ENCODE measurements around the gene GID8.

The GID8 gene

DNA sequence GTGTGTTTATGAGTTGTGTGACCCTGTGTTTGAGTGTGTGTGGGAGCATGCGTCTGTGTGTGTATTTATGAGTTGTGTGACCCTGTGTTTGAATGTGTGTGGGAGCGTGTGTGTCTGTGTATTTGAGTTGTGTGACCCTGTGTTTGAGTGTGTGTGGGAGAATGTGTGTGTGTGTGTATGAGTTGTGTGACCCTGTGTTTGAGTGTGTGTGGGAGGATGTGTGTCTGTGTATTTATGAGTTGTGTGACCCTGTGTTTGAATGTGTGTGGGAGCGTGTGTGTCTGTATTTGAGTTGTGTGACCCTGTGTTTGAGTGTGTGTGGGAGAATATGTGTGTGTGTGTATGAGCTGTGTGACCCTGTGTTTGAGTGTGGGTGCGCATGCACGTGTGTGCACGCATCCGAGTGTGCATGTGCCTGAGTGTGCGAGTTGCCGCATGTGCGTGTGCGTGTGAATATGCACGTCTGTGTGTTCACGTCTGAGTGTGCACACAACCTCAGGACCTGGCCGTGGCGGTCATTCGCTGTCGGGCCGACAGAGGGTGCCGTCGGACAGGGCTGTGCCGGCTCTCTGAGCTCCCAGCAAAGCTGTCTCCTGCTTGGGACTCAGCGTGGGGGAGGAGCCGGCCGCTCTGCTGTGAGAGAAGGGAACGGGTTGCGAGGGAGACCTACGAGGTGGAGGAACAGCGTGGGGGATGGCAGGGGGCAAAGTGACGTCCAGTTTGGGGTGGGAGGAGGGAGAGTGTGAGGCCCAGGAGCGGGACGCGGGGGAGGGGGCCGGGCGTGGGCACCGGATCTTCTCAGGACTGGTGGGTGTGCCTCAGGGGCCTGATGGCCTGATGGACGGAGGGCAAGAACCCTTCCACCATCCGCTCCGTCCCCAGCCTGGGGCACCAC, 34.2 kb downstream of the GID8 start:
- peak; percentile 81 for DNase-seq

DNA sequence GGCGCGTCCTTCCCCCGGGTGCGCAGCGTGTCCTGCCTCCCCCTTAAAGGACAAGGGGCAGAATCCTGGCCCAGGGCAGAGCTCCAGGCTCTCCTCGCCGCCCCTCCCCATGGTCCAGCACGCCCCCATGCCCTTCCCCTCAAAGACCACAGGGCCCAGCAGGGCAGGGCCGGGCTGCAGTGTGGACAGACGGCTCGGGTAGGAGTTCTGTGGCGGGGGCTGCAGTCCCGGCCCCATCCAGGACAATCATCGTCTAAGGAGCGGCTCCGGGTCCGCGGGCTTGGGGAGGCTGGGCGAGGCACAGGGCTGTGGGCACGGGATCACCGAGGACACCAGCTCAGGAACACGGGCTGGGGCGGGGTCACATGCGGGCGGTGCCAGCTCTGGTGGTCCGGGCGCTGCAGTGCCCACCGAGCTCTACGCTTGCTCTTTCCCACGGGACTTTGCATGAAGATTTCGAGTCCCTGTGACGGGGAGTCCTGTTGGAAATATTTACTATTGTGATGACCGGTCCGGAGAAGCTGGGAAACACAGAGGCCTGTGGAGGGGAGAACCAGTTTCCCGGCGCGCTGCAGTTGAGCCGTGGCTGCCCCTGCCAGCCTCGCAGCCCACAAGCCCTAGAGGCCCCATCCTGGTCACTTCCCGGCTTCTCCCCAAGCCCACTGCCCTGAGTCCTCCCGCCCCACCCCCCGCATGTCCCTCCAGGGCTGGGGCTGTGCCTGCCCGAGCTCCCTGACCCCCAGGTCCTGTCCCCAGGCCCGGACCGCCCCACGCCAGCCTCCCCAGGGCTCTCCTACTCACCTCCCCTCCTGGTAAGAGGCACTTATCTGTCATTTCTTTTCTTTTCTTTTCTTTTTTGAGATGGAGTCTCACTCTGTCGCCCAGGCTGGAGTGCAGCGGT, 35.1 kb downstream of the GID8 start:
- DNase-seq, result no peak

- no peak for DNase-seq
These were observed 37.4 kb downstream of the GID8 start for GRCh38 chr20:62975251-62975760.

- no peak for DNase-seq
These were observed 38.0 kb downstream of the GID8 start for GRCh38 chr20:62975812-62976508.

DNA sequence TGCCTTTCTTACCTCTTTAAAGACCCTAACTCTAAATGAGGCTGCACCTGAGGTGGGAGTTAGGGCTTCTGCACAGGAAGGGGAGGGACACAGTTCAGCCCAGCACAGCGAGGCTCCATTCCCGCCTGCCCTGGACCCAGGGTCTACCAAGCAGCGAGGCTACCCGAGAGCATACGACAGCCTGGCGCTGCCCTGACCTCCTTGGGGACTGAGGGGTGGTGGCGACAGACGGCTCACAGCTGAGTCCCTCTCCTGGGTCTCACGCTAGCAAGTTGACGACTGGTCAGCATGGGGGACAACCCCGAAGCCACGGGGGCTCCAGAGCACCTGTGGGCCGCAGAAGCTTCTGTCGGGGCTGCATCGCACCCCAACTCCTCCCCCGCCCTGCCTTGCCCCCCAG, 38.9 kb downstream of the GID8 start:
- no peak for DNase-seq

- DNase-seq, result peak; percentile 62
These were observed 39.9 kb downstream of the GID8 start for GRCh38 chr20:62977613-62978560.

DNA sequence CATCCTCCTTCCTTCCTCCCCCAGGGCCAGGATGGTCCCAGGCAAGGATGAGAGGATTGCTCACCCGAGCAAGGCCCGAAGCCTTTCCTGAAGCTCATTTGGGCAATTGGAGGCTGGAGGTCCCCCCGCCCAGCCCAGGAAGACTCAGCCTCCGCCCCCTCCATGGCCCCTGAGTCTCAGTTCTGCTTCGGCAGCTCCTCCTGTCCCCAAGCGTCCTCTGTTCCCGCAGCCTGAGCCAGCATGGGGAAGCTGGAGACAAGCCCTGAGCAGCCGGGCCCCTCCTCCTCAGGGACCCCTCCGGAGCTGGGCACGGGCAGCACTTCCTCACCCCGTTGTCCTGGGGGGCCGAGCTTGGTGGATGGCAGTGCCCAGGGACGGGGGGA, 40.6 kb downstream of the GID8 start:
- no peak for DNase-seq

- no peak for DNase-seq
These were observed 41.4 kb downstream of the GID8 start for GRCh38 chr20:62979310-62979709.

GRCh38 chr20:62979876-62980373, 42.0 kb downstream of the GID8 start:
- no peak for DNase-seq

DNA sequence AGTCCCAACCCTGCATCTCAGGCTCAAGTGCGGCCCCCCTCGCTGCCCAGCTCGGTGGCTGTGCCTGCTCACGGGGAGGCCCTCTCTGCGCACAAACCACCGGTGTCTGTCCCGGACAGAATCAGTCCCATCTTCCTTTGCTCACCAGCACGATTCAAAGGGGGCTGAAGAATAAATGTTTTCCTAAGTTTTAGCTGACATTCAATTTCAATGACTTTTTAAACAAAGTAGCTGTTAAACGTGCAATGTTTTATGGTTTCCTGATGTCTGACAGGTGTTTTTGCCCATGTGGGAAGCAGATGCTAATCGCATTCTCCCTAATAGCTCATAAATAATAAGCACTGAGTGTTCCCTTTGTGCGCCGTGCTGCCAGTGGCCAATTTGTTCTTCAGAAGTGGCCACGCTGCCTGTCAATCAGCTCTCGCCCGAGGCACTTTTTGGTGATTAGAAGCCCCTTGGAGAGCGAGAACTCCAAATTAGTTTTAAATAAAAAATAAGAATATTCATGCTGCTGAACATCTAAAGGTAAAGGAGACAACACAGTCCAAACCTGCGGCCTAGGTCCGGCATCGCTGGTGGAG, 42.5 kb downstream of the GID8 start:
- DNase-seq, result no peak

DNA sequence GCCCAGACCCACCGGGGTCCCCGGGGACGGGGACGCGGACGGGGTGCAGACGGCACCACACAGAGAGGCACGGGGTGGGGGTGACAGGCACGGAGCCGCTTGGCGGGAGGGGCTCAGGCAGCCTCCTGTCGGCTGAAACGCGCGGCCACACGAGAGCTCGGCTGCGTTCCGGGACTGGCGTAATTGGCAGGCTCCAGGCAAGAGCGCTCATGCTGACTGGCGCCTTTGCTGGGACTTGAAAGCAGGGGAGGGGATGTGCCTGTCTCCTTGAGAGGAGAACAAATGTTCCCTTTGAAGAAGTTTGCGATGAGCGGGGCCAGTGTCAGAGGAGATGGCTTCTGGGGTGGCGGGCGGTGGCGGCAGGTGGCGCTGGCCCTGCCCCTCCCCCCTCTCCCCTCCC, 43.0 kb downstream of the GID8 start:
- DNase-seq, result peak; percentile 32

DNA sequence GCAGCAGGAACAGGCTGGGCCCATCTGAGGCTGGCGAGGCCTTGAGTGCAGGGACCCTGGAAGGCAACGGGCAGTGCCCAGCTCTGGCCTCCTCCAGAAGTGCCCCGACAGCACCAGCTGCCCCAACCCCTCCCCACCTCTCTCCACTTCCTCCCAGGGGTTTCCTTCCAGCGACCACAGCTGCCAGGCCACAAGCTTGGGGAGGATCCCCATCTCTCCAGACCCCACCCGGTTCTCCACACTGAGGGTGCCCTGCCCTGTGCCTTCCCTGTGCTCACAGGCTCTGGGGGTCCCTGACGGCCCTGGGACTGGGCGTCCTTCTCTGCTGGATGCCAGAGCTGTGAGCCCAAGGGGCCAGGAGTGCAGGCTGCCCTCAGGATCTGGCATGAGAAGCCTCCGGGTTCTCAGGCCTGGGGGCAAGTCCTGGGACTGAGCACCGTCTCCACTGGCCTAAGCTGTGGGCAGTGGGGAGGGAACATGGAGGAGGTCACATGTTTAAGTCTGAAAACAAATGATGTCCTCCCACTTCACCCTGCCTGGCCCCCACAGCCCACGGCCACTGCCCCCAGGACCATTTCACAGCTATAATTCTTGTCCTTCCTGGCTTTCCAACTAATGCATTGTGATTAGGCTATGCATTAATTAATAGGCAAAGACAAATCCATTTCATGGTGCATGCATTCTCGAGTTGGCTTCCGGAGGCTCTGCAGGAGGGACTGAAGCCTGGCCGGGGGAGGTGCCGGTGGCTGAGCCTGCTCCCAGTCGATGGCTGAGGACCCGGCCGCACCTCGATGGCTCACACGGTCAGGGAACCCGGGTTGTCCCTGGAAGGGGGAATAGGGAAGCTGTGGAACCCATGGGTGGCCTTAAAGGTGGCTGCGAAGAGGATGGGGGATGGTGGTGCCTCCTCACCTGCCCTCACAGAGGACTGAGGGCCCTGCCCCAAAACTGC, 44.5 kb downstream of the GID8 start:
- no peak for DNase-seq

DNA sequence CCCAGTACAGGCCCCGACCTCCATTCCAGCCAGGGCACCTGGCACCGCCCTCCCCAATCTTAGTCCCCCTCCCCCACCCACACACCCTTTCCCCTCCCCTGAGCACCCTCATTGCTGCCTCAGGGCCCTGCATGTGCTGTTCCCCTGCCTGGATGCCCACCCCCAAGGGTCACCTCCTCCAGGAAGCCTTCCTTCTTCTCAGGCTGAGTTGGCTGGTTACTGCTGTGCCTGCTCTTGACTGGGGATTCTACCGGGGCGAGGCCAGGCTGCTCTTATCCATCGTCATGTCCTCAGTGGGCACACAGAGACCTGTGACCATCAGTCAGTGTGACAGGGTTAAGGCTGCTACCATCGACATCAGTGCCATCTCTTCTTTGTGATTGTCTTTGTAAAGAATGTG, 45.3 kb downstream of the GID8 start:
- DNase-seq, result no peak

GRCh38 chr20:62984666-62985443, 46.9 kb downstream of the GID8 start:
- DNase-seq, result no peak

DNA sequence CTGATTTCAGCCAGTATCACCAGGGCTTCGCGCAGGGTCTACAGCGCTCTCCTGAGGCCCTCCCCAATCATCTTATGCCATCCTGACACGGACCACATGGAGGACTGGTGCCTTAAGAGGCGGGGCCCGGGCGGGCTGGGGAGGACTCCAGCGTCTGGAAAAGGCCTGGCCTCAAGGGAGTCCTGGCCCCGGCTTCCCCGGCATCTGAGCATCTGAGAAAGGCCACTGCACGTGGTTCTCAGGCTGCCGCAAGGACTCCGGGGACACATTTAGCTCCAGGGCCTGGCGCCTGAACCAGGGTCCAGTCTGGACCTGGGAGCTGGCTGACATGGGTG, 47.5 kb downstream of the GID8 start:
- DNase-seq, result no peak

DNA sequence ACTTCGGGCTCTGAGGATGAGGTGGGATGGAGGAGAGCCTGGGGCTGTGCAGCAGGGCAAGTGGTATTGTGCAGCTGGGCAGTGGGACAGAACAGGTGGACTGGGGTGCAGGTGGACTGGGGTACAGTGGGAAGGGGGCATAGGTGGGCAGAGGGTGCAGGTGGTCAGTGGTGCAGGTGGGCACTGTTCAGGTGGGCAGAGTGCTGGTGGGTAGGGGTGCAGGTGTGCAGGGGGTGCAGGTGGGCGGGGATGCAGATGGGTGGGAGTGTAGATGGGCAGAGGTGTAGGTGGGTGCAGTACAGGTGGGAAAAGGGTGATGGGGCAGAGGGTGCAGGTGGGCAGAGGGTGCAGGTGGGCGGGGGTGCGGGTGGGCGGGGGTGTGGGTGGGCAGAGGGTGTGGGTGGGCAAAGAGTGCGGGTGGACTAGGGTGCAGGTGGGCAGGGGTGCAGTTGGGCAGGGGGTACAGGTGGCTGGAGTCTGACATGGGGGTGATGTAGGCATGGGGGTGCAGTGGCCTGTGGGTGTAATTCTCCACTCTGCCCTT, 48.4 kb downstream of the GID8 start:
- no peak for DNase-seq

GRCh38 chr20:62987114-62987513, 49.2 kb downstream of the GID8 start:
- DNase-seq, result no peak

GRCh38 chr20:62989201-62989601, 51.3 kb downstream of the GID8 start:
- no peak for DNase-seq

- no peak for DNase-seq
These were observed 52.4 kb downstream of the GID8 start for GRCh38 chr20:62990306-62990825.
